H9 (cell line): ENCODE results near the gene CSN1S1. TPM values are rescaled to one million over a fixed set of nuclear protein-coding genes. Genes with fewer than 3 reads are reported as not detected.

Source experiments
- DNase-seq: peaks from one replicate; pipeline ENCODE4 v3.0.0-alpha.2; 2017
- H2AFZ ChIP-seq: one replicate; pipeline ENCODE4 v1.6.1; 2013; ENCODE audit warnings: mild to moderate bottlenecking, low read length, control low read depth, moderate library complexity
- H2AK5ac ChIP-seq: 2 replicates; pipeline ENCODE4 v1.6.1; 2013; ENCODE audit warnings: low read length, control low read depth, mixed read lengths; ENCODE audit not compliant: insufficient read length
- H2BK120ac ChIP-seq: one replicate; pipeline ENCODE4 v1.6.1; 2013; ENCODE audit warnings: low read depth, mild to moderate bottlenecking, low read length, control low read depth, inconsistent platforms; ENCODE audit not compliant: poor library complexity, severe bottlenecking
- H2BK12ac ChIP-seq: 2 replicates; pipeline ENCODE4 v1.6.1; 2013; ENCODE audit warnings: low read length, control low read depth, mixed read lengths, low read depth; ENCODE audit not compliant: insufficient read length
- H2BK15ac ChIP-seq: 2 replicates; pipeline ENCODE4 v1.6.1; 2013; ENCODE audit warnings: low read depth, low read length, control low read depth
- H2BK20ac ChIP-seq: one replicate; pipeline ENCODE4 v1.6.1; 2013; ENCODE audit warnings: low read depth, mild to moderate bottlenecking, low read length, control low read depth, inconsistent platforms; ENCODE audit not compliant: poor library complexity, severe bottlenecking
- H2BK5ac ChIP-seq: 2 replicates; pipeline ENCODE4 v1.6.1; 2013; ENCODE audit warnings: low read length, control low read depth, mixed read lengths; ENCODE audit not compliant: insufficient read length
- H3K14ac ChIP-seq: 2 replicates; pipeline ENCODE4 v1.6.1; 2013; ENCODE audit warnings: low read length, control low read depth; ENCODE audit not compliant: insufficient read depth
- H3K18ac ChIP-seq: 2 replicates; pipeline ENCODE4 v1.6.1; 2013; ENCODE audit warnings: low read depth, mild to moderate bottlenecking, mixed read lengths, low read length, control low read depth; ENCODE audit not compliant: insufficient read length
- H3K23ac ChIP-seq: 2 replicates; pipeline ENCODE4 v1.6.1; 2013; ENCODE audit warnings: low read length, control low read depth, mixed read lengths, low read depth; ENCODE audit not compliant: insufficient read length
- H3K23me2 ChIP-seq: 2 replicates; pipeline ENCODE4 v1.6.1; 2013; ENCODE audit warnings: low read depth, mild to moderate bottlenecking, mixed read lengths, low read length, control low read depth; ENCODE audit not compliant: insufficient read length, poor library complexity, severe bottlenecking
- H3K27ac ChIP-seq: 2 replicates; pipeline ENCODE4 v1.5.1; 2013; ENCODE audit warnings: low read length, control low read depth, mixed read lengths, low read depth; ENCODE audit not compliant: insufficient read length
- H3K27me3 ChIP-seq: 2 replicates; pipeline ENCODE4 v1.6.1; 2013; ENCODE audit warnings: low read length, control low read depth, inconsistent platforms; ENCODE audit not compliant: insufficient read depth
- H3K4ac ChIP-seq: 2 replicates; pipeline ENCODE4 v1.6.1; 2013; ENCODE audit warnings: low read depth, mild to moderate bottlenecking, control low read depth, inconsistent platforms, low read length, moderate library complexity
- H3K4me1 ChIP-seq: 2 replicates; pipeline ENCODE4 v1.6.1; 2013; ENCODE audit warnings: low read length, control low read depth, inconsistent platforms; ENCODE audit not compliant: insufficient read depth
- H3K4me2 ChIP-seq: 2 replicates; pipeline ENCODE4 v1.6.1; 2013; ENCODE audit warnings: low read length, control low read depth, mixed read lengths; ENCODE audit not compliant: insufficient read length, insufficient read depth
- H3K56ac ChIP-seq: 2 replicates; pipeline ENCODE4 v1.6.1; 2013; ENCODE audit warnings: low read depth, mild to moderate bottlenecking, mixed read lengths, low read length, control low read depth; ENCODE audit not compliant: insufficient read length
- H3K79me1 ChIP-seq: 2 replicates; pipeline ENCODE4 v1.6.1; 2013; ENCODE audit warnings: low read depth, mild to moderate bottlenecking, moderate library complexity, low read length, control low read depth, inconsistent platforms; ENCODE audit not compliant: insufficient read depth, poor library complexity, severe bottlenecking
- H3K79me2 ChIP-seq: 2 replicates; pipeline ENCODE4 v1.6.1; 2013; ENCODE audit warnings: low read length, control low read depth, inconsistent platforms; ENCODE audit not compliant: insufficient read depth
- H3K9ac ChIP-seq: 2 replicates; pipeline ENCODE4 v1.6.1; 2013; ENCODE audit warnings: low read length, control low read depth, mixed read lengths; ENCODE audit not compliant: insufficient read length; ENCODE audit errors: extremely low read depth
- H3K9me3 ChIP-seq: one replicate; pipeline ENCODE4 v1.6.1; 2013; ENCODE audit warnings: low read depth, low read length, inconsistent platforms; ENCODE audit not compliant: control insufficient read depth
- H3T11ph ChIP-seq: one replicate; pipeline ENCODE4 v1.6.1; 2013; ENCODE audit warnings: mild to moderate bottlenecking, low read length, control low read depth, inconsistent platforms
- H4K20me1 ChIP-seq: one replicate; pipeline ENCODE4 v1.6.1; 2013; ENCODE audit not compliant: control insufficient read depth, insufficient read length, insufficient read depth
- H4K5ac ChIP-seq: 2 replicates; pipeline ENCODE4 v1.6.1; 2013; ENCODE audit warnings: low read depth, mild to moderate bottlenecking, mixed read lengths, low read length, control low read depth; ENCODE audit not compliant: insufficient read length
- H4K8ac ChIP-seq: replicated peaks from 2 replicates; pipeline ENCODE4 v1.6.1; 2013; ENCODE audit warnings: low read length, control low read depth, mixed read lengths, low read depth; ENCODE audit not compliant: insufficient read length
- H4K91ac ChIP-seq: 2 replicates; pipeline ENCODE4 v1.6.1; 2013; ENCODE audit warnings: low read depth, mild to moderate bottlenecking, moderate library complexity, mixed read lengths, low read length, control low read depth; ENCODE audit not compliant: insufficient read length
- H3K27ac Mint-ChIP-seq, 3 experiments: 2 replicates in 2 of 3; 3 replicates in 1 of 3; pipeline ENCODE4 v1.8.0; 2020 to 2021; ENCODE audit warnings: mixed read lengths in 3 of 3, mild to moderate bottlenecking in 1 of 3, moderate library complexity in 1 of 3
- H3K27me3 Mint-ChIP-seq: 2 replicates; pipeline ENCODE4 v1.8.0; 2021; ENCODE audit warnings: low read depth, mild to moderate bottlenecking, moderate library complexity, mixed read lengths
- H3K36me3 Mint-ChIP-seq, 3 experiments: 2 replicates in 2 of 3; 3 replicates in 1 of 3; pipeline ENCODE4 v1.8.0; 2020 to 2021; ENCODE audit warnings: low read depth in 3 of 3, mixed read lengths in 3 of 3; ENCODE audit not compliant: insufficient read depth in 1 of 3
- H3K4me1 Mint-ChIP-seq, 2 experiments: 2 replicates each; pipeline ENCODE4 v1.8.0; 2020; ENCODE audit warnings: mixed read lengths in 2 of 2
- H3K4me3 Mint-ChIP-seq, 2 experiments: 2 replicates in 1 of 2; 3 replicates in 1 of 2; pipeline ENCODE4 v1.8.0; 2020 to 2021; ENCODE audit warnings: mild to moderate bottlenecking in 2 of 2, mixed read lengths in 2 of 2, moderate library complexity in 1 of 2
- H3K9me3 Mint-ChIP-seq, 2 experiments: 2 replicates in 1 of 2; 3 replicates in 1 of 2; pipeline ENCODE4 v1.8.0; 2020; ENCODE audit warnings: mild to moderate bottlenecking in 2 of 2, mixed read lengths in 2 of 2, moderate library complexity in 1 of 2
- CTCF ChIP-seq: fragments of 200-600 bp; sonication (generic); conservative IDR thresholded peaks from 3 replicates; pipeline ENCODE4 v1.8.0; 2021; ENCODE audit warnings: antibody characterized with exemption, mild to moderate bottlenecking
- WGBS: extraction: QIAGEN DNeasy Blood & Tissue Kit; methylation state at CpG from one replicate; pipeline ENCODE4 v1.1.7; 2013; ENCODE audit warnings: missing lambda C conversion rate, low lambda C conversion rate, mixed read lengths; ENCODE audit not compliant: insufficient read length; ENCODE audit errors: extremely low coverage; 5-methylcytosine and 5-hydroxymethylcytosine counted together
- total RNA-seq: library from RNA; stranded (reverse); gene quantifications from 2 replicates; pipeline ENCODE4 v1.2.1, GENCODE V29; 2021

The CSN1S1 gene
- total RNA-seq, 1 experiment from 2014 or later = not detected

GRCh38 chr4:69894186-69894585 is 36.7 kb upstream of the CSN1S1 start:
- Mint-ChIP-seq H3K36me3 (no peaks in the 10 kb centered on the region), H3K4me3 (no peak overlapping the region), H3K27ac (no peak overlapping the region), H3K4me1 (no peaks in the 10 kb centered on the region), H3K27me3 (no peaks in the 10 kb centered on the region), H3K9me3 (no peaks in the 10 kb centered on the region)
- Histone ChIP-seq H3K27ac (no peak overlapping the region), H3K14ac (no peak overlapping the region), H3K27me3 (no peaks in the 10 kb centered on the region), H3T11ph (no peak overlapping the region), H3K23me2 (no peaks in the 10 kb centered on the region), H3K79me1 (no peaks in the 10 kb centered on the region), H3K4ac (no peak overlapping the region), H2BK20ac (no peak overlapping the region), H2AFZ (no peak overlapping the region), H3K9ac (no peak overlapping the region), H2AK5ac (no peak overlapping the region), H2BK120ac (no peak overlapping the region), H2BK12ac (no peak overlapping the region), H2BK15ac (no peak overlapping the region), H3K23ac (no peak overlapping the region), H3K4me1 (no peaks in the 10 kb centered on the region), H4K20me1 (no peaks in the 10 kb centered on the region), H4K8ac (no peak overlapping the region), H3K56ac (no peak overlapping the region), H4K91ac (no peak overlapping the region), H3K9me3 (no peaks in the 10 kb centered on the region), H3K18ac (no peak overlapping the region), H2BK5ac (no peak overlapping the region), H4K5ac (no peak overlapping the region), H3K4me2 (no peak overlapping the region), H3K79me2 (no peaks in the 10 kb centered on the region)
- TF ChIP-seq CTCF = no peak
- no CpG with 5 or more reads among the region's 5 CpGs for WGBS
- no peak for DNase-seq
